PC-3 (cell line): ENCODE results near the gene TYK2.

Source experiments
- CTCF ChIP-seq: fragments of 300-600 bp; sonication (generic); conservative IDR thresholded peaks from 2 replicates; pipeline ENCODE4 v1.5.1; 2017; ENCODE audit warnings: antibody characterized with exemption, low read depth, mild to moderate bottlenecking, low read length
- EZH2phosphoT487 ChIP-seq: fragments of 300-600 bp; sonication (generic); IDR thresholded peaks from 2 replicates; pipeline ENCODE4 v1.6.1; 2018; ENCODE audit warnings: mild to moderate bottlenecking, antibody characterized with exemption, low read length, borderline replicate concordance

- TF ChIP-seq CTCF (no peak), EZH2phosphoT487 (no peak)
Measured at GRCh38 chr19:10356431-10356830, 23.9 kb downstream of the TYK2 start.
